A549 treated with RU486 at 1 μM for 4 hours (cell line): Measurements from ENCODE around the gene PNKP. TPM values are rescaled to one million over a fixed set of nuclear protein-coding genes. Genes with fewer than 3 reads are reported as not detected.

Experiments
- total RNA-seq: library from RNA; stranded (reverse); fragments of 200-300 nt; extraction: Qiagen RNA extraction; gene quantifications from 5 replicates; pipeline ENCODE4 v1.2.3, GENCODE V29; 2022; ENCODE audit warnings: low read depth

The PNKP gene
- 39.7 to 55.3 TPM (median 47.3 TPM) in 5 replicates for total RNA-seq

GRCh38 chr19:49866933-49867782 is at the start of gene PNKP:
Gene PNKP (minus strand): TSS chr19:49867576. CDS start chr19:49867204, 372 bp downstream.

GRCh38 chr19:49896863-49897621 is 29.7 kb upstream of the PNKP start, which contains the start of gene IL4I1:
Gene IL4I1 (minus strand): TSS chr19:49896887. CDS start chr19:49896160, 727 bp downstream.

GRCh38 chr19:49877020-49877878 is 9.9 kb upstream of the PNKP start, which contains the start of the genes AKT1S1 and TBC1D17:
Gene AKT1S1 (minus strand): TSS chr19:49877355. CDS start chr19:49873295, 4,060 bp downstream.
Gene TBC1D17 (plus strand): TSS chr19:49877702. CDS start chr19:49877724, 22 bp downstream.

GRCh38 chr19:49850487-49851342 is 16.7 kb downstream of the PNKP start, which contains the start of gene PTOV1:
Gene PTOV1 (plus strand): TSS chr19:49851159.

GRCh38 chr19:49817964-49818648 is 49.3 kb downstream of the PNKP start, which contains the start of gene MED25:
Gene MED25 (plus strand): TSS chr19:49818289. CDS start chr19:49818342, 53 bp downstream.

GRCh38 chr19:49812997-49813861 is 54.1 kb downstream of the PNKP start, which contains the start of gene FUZ:
Gene FUZ (minus strand): TSS chr19:49813292. CDS start chr19:49813106, 186 bp downstream.

Other genes starting within 250 kb of the PNKP start
- 81.1 to 134 TPM (median 118 TPM) in 5 replicates for gene RRAS, start 227.4 kb downstream of the PNKP start, total RNA-seq
- 42.4 to 73.9 TPM (median 68.0 TPM) in 5 replicates for gene SCAF1, start 225.4 kb downstream of the PNKP start, total RNA-seq
- gene IRF3, start 201.7 kb downstream of the PNKP start, total RNA-seq = 83.2 to 108 TPM (median 101 TPM) in 5 replicates
- 51.6 to 75.3 TPM (median 73.0 TPM) in 5 replicates for gene BCL2L12, start 201.6 kb downstream of the PNKP start, total RNA-seq
- 407 to 437 TPM (median 431 TPM) in 5 replicates for gene PRMT1, start 190.3 kb downstream of the PNKP start, total RNA-seq
- gene ADM5, start 178.0 kb downstream of the PNKP start, total RNA-seq = 3.9 to 6.9 TPM (median 5.9 TPM) in 5 replicates
- gene CPT1C, start 176.5 kb downstream of the PNKP start, total RNA-seq = 11.6 to 14.1 TPM (median 12.2 TPM) in 5 replicates
- gene TSKS, start 104.3 kb downstream of the PNKP start, total RNA-seq = not detected in 5 replicates
- 40.1 to 57.4 TPM (median 50.9 TPM) in 5 replicates for gene AP2A1, start 100.6 kb downstream of the PNKP start, total RNA-seq
- gene FUZ, start 54.3 kb downstream of the PNKP start, total RNA-seq = 14.0 to 15.8 TPM (median 14.6 TPM) in 5 replicates
- 44.3 to 77.3 TPM (median 61.4 TPM) in 5 replicates for gene MED25, start 49.3 kb downstream of the PNKP start, total RNA-seq
- 109 to 166 TPM (median 155 TPM) in 5 replicates for gene PTOV1, start 16.4 kb downstream of the PNKP start, total RNA-seq
- 66.3 to 117 TPM (median 109 TPM) in 5 replicates for gene AKT1S1, start 9.8 kb upstream of the PNKP start, total RNA-seq
- gene TBC1D17, start 10.1 kb upstream of the PNKP start, total RNA-seq = 21.7 to 25.3 TPM (median 22.1 TPM) in 5 replicates
- 0.59 to 1.8 TPM (median 0.79 TPM) in 5 replicates for gene IL4I1, start 29.3 kb upstream of the PNKP start, total RNA-seq
- 45.7 to 62.6 TPM (median 55.7 TPM) in 5 replicates for gene ATF5, start 61.6 kb upstream of the PNKP start, total RNA-seq
- gene NUP62, start 61.9 kb upstream of the PNKP start, total RNA-seq = 77.8 to 99.6 TPM (median 94.7 TPM) in 5 replicates
- not detected in 5 replicates for gene SIGLEC11, start 93.6 kb upstream of the PNKP start, total RNA-seq
- 36.3 to 42.8 TPM (median 38.5 TPM) in 5 replicates for gene VRK3, start 157.8 kb upstream of the PNKP start, total RNA-seq
- gene ZNF473, start 158.4 kb upstream of the PNKP start, total RNA-seq = 8.7 to 10.8 TPM (median 10.4 TPM) in 5 replicates